WTC11 (cell line): Measurements from ENCODE around the gene CCDC149. TPM values are rescaled to one million over a fixed set of nuclear protein-coding genes. Genes with fewer than 3 reads are reported as not detected.

Source experiments
- ATAC-seq: fragments of 200-7000 bp; cut with Tn5 transposase; 2 replicates; pipeline ENCODE4 v1.10.0; 2021; ENCODE audit warnings: mild to moderate bottlenecking, moderate library complexity
- CTCF ChIA-PET: fragments of 300-600 bp; sonication (Branson Sonifier 250); formaldehyde crosslinking; loops from one replicate; lab custom pipeline; 2021; ENCODE audit warnings: antibody characterized with exemption; lab: Charles Lee
- POLR2A ChIA-PET: fragments of 350-600 bp; sonication (Branson Sonifier 250); formaldehyde crosslinking; loops from one replicate; lab custom pipeline; 2021; ENCODE audit warnings: antibody characterized with exemption; lab: Charles Lee
- DNase-seq: peaks from one replicate; pipeline ENCODE4 v3.0.0; 2021; ENCODE audit warnings: low spot score
- H3K27ac Mint-ChIP-seq: 2 replicates; pipeline ENCODE4 v1.8.0; 2021; ENCODE audit warnings: mixed read lengths
- H3K27me3 Mint-ChIP-seq: 2 replicates; pipeline ENCODE4 v1.8.0; 2021; ENCODE audit warnings: low read depth, mild to moderate bottlenecking, moderate library complexity, mixed read lengths
- H3K36me3 Mint-ChIP-seq: 2 replicates; pipeline ENCODE4 v1.8.0; 2021; ENCODE audit warnings: mixed read lengths
- H3K4me1 Mint-ChIP-seq: 2 replicates; pipeline ENCODE4 v1.8.0; 2022; ENCODE audit warnings: mixed read lengths
- H3K4me3 Mint-ChIP-seq: 2 replicates; pipeline ENCODE4 v1.8.0; 2021; ENCODE audit warnings: mild to moderate bottlenecking, moderate library complexity, mixed read lengths
- H3K9me3 Mint-ChIP-seq: 2 replicates; pipeline ENCODE4 v1.8.0; 2021; ENCODE audit warnings: mixed read lengths
- ATF1 ChIP-seq: sonication (generic); formaldehyde crosslinking; IDR thresholded peaks from 2 replicates; pipeline ENCODE4 v1.8.1; 2023; ENCODE audit warnings: mild to moderate bottlenecking, moderate library complexity, missing genetic modification reagents
- CREM ChIP-seq: sonication (generic); formaldehyde crosslinking; IDR thresholded peaks from 2 replicates; pipeline ENCODE4 v1.8.1; 2022; ENCODE audit warnings: mild to moderate bottlenecking, missing genetic modification reagents, moderate library complexity
- EMX1 ChIP-seq: fragments of 250-450 bp; sonication (Bioruptor Pico); IDR thresholded peaks from 2 replicates; pipeline ENCODE4 v1.8.0; 2021; ENCODE audit warnings: mild to moderate bottlenecking
- GRHL2 ChIP-seq: fragments of 250-450 bp; sonication (Bioruptor Pico); IDR thresholded peaks from 2 replicates; pipeline ENCODE4 v1.8.0; 2022; ENCODE audit warnings: mild to moderate bottlenecking, moderate library complexity; ENCODE audit not compliant: insufficient replicate concordance, severe bottlenecking
- NR2C2 ChIP-seq: sonication (generic); formaldehyde crosslinking; IDR thresholded peaks from 2 replicates; pipeline ENCODE4 v1.8.0; 2022; ENCODE audit warnings: mild to moderate bottlenecking, missing genetic modification reagents
- NR3C1 ChIP-seq: sonication (generic); formaldehyde crosslinking; conservative IDR thresholded peaks from 2 replicates; pipeline ENCODE4 v1.8.1; 2023; ENCODE audit warnings: low read depth, mild to moderate bottlenecking, missing genetic modification reagents
- RORB ChIP-seq: fragments of 250-450 bp; sonication (Bioruptor Pico); IDR thresholded peaks from 2 replicates; pipeline ENCODE4 v1.9.0; 2021; ENCODE audit warnings: mild to moderate bottlenecking
- total RNA-seq: library from RNA; stranded (reverse); gene quantifications from 3 replicates; pipeline ENCODE4 v1.2.3, GENCODE V29; 2021
- TF ChIP-seq, protein P1 (sequence below): sonication (generic); formaldehyde crosslinking; IDR thresholded peaks from 2 replicates; pipeline ENCODE4 v1.8.0; 2022; ENCODE audit warnings: mild to moderate bottlenecking, missing genetic modification reagents
- TF ChIP-seq, protein P2 (sequence below): sonication (generic); formaldehyde crosslinking; IDR thresholded peaks from 2 replicates; pipeline ENCODE4 v1.8.0; 2023; ENCODE audit warnings: missing genetic modification reagents
- TF ChIP-seq, protein P3 (sequence below): sonication (generic); formaldehyde crosslinking; IDR thresholded peaks from 2 replicates; pipeline ENCODE4 v1.8.0; 2022; ENCODE audit warnings: mild to moderate bottlenecking, missing genetic modification reagents
- TF ChIP-seq, protein P4 (sequence below): sonication (generic); formaldehyde crosslinking; IDR thresholded peaks from 2 replicates; pipeline ENCODE4 v1.8.0; 2023; ENCODE audit warnings: missing genetic modification reagents, mild to moderate bottlenecking, borderline replicate concordance
- TF ChIP-seq, protein P5 (sequence below): sonication (generic); formaldehyde crosslinking; IDR thresholded peaks from 2 replicates; pipeline ENCODE4 v1.8.1; 2023; ENCODE audit warnings: mild to moderate bottlenecking, missing genetic modification reagents, moderate library complexity
- TF ChIP-seq, protein P6 (sequence below): sonication (generic); formaldehyde crosslinking; IDR thresholded peaks from 2 replicates; pipeline ENCODE4 v1.8.0; 2022; ENCODE audit warnings: mild to moderate bottlenecking, missing genetic modification reagents
- TF ChIP-seq, protein P7 (sequence below): sonication (generic); formaldehyde crosslinking; IDR thresholded peaks from 2 replicates; pipeline ENCODE4 v1.8.0; 2023; ENCODE audit warnings: mild to moderate bottlenecking, missing genetic modification reagents
- TF ChIP-seq, protein P8 (sequence below): sonication (generic); formaldehyde crosslinking; IDR thresholded peaks from 2 replicates; pipeline ENCODE4 v1.8.1; 2023; ENCODE audit warnings: mild to moderate bottlenecking, missing genetic modification reagents, moderate library complexity

CCDC149 gene
- total RNA-seq, 1 experiment from 2014 or later = 3.9 TPM

DNA sequence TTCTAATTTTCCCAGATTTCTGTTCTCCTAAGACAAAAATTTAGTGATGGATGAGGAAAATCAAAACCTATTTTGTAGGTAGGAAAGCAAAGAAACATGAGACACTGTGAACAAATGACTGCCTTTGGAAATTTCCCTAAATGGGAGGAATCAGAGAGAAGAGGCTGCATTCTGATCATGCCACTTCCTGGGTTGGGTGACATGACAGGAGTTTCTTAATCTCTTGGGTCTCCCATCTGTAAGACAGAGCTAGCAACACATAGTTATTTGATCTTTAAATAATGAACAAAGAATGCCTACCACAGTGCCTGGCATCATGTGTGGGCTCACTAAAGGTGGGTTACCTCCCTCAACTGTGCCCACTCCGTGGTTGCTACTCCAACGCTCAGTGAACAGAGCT, 57.1 kb downstream of the CCDC149 start:
- TF ChIP-seq, protein P1, sequence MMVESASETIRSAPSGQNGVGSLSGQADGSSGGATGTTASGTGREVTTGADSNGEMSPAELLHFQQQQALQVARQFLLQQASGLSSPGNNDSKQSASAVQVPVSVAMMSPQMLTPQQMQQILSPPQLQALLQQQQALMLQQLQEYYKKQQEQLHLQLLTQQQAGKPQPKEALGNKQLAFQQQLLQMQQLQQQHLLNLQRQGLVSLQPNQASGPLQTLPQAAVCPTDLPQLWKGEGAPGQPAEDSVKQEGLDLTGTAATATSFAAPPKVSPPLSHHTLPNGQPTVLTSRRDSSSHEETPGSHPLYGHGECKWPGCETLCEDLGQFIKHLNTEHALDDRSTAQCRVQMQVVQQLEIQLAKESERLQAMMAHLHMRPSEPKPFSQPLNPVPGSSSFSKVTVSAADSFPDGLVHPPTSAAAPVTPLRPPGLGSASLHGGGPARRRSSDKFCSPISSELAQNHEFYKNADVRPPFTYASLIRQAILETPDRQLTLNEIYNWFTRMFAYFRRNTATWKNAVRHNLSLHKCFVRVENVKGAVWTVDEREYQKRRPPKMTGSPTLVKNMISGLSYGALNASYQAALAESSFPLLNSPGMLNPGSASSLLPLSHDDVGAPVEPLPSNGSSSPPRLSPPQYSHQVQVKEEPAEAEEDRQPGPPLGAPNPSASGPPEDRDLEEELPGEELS (CRISPR knock-in tag) = no peak
- TF ChIP-seq NR3C1 (CRISPR knock-in tag) = no peak
- no peak for TF ChIP-seq RORB (CRISPR knock-in tag)
- TF ChIP-seq, protein P2, sequence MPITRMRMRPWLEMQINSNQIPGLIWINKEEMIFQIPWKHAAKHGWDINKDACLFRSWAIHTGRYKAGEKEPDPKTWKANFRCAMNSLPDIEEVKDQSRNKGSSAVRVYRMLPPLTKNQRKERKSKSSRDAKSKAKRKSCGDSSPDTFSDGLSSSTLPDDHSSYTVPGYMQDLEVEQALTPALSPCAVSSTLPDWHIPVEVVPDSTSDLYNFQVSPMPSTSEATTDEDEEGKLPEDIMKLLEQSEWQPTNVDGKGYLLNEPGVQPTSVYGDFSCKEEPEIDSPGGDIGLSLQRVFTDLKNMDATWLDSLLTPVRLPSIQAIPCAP (CRISPR knock-in tag) = no peak
- TF ChIP-seq, protein P3, sequence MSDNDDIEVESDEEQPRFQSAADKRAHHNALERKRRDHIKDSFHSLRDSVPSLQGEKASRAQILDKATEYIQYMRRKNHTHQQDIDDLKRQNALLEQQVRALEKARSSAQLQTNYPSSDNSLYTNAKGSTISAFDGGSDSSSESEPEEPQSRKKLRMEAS (CRISPR knock-in tag) = no peak
- TF ChIP-seq, protein P4, sequence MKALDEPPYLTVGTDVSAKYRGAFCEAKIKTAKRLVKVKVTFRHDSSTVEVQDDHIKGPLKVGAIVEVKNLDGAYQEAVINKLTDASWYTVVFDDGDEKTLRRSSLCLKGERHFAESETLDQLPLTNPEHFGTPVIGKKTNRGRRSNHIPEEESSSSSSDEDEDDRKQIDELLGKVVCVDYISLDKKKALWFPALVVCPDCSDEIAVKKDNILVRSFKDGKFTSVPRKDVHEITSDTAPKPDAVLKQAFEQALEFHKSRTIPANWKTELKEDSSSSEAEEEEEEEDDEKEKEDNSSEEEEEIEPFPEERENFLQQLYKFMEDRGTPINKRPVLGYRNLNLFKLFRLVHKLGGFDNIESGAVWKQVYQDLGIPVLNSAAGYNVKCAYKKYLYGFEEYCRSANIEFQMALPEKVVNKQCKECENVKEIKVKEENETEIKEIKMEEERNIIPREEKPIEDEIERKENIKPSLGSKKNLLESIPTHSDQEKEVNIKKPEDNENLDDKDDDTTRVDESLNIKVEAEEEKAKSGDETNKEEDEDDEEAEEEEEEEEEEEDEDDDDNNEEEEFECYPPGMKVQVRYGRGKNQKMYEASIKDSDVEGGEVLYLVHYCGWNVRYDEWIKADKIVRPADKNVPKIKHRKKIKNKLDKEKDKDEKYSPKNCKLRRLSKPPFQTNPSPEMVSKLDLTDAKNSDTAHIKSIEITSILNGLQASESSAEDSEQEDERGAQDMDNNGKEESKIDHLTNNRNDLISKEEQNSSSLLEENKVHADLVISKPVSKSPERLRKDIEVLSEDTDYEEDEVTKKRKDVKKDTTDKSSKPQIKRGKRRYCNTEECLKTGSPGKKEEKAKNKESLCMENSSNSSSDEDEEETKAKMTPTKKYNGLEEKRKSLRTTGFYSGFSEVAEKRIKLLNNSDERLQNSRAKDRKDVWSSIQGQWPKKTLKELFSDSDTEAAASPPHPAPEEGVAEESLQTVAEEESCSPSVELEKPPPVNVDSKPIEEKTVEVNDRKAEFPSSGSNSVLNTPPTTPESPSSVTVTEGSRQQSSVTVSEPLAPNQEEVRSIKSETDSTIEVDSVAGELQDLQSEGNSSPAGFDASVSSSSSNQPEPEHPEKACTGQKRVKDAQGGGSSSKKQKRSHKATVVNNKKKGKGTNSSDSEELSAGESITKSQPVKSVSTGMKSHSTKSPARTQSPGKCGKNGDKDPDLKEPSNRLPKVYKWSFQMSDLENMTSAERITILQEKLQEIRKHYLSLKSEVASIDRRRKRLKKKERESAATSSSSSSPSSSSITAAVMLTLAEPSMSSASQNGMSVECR (CRISPR knock-in tag) = no peak
- TF ChIP-seq EMX1 (CRISPR knock-in tag) = no peak
- CTCF ChIA-PET = interaction anchor here (0.5 to 1.1 kb wide), 2 partner anchors 120 to 186 kb away, joined by 3 read pairs; no protein-coding TSS in a partner anchor
- POLR2A ChIA-PET = no interaction called here

DNA sequence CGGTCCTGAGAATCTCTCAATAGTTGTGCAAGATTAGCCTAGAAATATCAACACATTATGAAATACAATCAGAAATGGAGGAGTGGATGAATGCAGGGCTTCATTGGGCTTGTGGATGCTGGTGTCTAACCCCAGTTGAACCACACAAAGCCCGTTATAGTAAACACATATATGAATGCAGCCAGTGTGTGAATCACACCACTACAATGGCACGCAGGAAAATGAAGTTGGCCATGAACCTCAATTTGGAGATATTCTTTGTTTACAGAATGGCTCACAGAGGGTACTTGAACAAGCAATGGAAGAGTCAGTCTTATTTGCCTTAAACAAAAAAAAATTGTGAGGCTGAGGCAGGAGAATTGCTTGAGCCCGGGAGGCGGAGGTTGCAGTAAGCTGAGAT, 59.7 kb downstream of the CCDC149 start:
- Mint-ChIP-seq H3K36me3 (no peaks in the 10 kb centered on the region), H3K4me3 (no peak overlapping the region), H3K9me3 (no peaks in the 10 kb centered on the region), H3K27ac (no peak overlapping the region), H3K4me1 (peaks cover 20% of the 10 kb centered on the region; the same call in 1 of the 2 replicates), H3K27me3 (no peaks in the 10 kb centered on the region; the same call in 1 of the 2 replicates)
- ChIA-PET CTCF (no interaction called here), POLR2A (interaction anchor here (0.7 kb wide), 1 partner anchor 110 kb away, joined by 3 read pairs; no protein-coding TSS in a partner anchor)
- TF ChIP-seq, protein P5, sequence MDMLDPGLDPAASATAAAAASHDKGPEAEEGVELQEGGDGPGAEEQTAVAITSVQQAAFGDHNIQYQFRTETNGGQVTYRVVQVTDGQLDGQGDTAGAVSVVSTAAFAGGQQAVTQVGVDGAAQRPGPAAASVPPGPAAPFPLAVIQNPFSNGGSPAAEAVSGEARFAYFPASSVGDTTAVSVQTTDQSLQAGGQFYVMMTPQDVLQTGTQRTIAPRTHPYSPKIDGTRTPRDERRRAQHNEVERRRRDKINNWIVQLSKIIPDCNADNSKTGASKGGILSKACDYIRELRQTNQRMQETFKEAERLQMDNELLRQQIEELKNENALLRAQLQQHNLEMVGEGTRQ (CRISPR knock-in tag) = no peak
- TF ChIP-seq, protein P6, sequence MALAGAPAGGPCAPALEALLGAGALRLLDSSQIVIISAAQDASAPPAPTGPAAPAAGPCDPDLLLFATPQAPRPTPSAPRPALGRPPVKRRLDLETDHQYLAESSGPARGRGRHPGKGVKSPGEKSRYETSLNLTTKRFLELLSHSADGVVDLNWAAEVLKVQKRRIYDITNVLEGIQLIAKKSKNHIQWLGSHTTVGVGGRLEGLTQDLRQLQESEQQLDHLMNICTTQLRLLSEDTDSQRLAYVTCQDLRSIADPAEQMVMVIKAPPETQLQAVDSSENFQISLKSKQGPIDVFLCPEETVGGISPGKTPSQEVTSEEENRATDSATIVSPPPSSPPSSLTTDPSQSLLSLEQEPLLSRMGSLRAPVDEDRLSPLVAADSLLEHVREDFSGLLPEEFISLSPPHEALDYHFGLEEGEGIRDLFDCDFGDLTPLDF (CRISPR knock-in tag) = no peak
- TF ChIP-seq ATF1 (CRISPR knock-in tag) (no peak), GRHL2 (CRISPR knock-in tag) (no peak), NR2C2 (no peak), CREM (no peak)
- TF ChIP-seq, protein P7, sequence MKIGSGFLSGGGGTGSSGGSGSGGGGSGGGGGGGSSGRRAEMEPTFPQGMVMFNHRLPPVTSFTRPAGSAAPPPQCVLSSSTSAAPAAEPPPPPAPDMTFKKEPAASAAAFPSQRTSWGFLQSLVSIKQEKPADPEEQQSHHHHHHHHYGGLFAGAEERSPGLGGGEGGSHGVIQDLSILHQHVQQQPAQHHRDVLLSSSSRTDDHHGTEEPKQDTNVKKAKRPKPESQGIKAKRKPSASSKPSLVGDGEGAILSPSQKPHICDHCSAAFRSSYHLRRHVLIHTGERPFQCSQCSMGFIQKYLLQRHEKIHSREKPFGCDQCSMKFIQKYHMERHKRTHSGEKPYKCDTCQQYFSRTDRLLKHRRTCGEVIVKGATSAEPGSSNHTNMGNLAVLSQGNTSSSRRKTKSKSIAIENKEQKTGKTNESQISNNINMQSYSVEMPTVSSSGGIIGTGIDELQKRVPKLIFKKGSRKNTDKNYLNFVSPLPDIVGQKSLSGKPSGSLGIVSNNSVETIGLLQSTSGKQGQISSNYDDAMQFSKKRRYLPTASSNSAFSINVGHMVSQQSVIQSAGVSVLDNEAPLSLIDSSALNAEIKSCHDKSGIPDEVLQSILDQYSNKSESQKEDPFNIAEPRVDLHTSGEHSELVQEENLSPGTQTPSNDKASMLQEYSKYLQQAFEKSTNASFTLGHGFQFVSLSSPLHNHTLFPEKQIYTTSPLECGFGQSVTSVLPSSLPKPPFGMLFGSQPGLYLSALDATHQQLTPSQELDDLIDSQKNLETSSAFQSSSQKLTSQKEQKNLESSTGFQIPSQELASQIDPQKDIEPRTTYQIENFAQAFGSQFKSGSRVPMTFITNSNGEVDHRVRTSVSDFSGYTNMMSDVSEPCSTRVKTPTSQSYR (CRISPR knock-in tag) = no peak
- TF ChIP-seq, protein P8, sequence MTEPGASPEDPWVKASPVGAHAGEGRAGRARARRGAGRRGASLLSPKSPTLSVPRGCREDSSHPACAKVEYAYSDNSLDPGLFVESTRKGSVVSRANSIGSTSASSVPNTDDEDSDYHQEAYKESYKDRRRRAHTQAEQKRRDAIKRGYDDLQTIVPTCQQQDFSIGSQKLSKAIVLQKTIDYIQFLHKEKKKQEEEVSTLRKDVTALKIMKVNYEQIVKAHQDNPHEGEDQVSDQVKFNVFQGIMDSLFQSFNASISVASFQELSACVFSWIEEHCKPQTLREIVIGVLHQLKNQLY (CRISPR knock-in tag) = no peak
- no peak for ATAC-seq
- no peak for DNase-seq

More for the DNA sequence above, 57.1 kb downstream of the CCDC149 start:
- Mint-ChIP-seq H3K9me3 (peaks cover 7% of the 10 kb centered on the region; the same call in 1 of the 2 replicates), H3K27me3 (no peaks in the 10 kb centered on the region; the same call in 1 of the 2 replicates), H3K4me3 (no peak overlapping the region), H3K36me3 (no peaks in the 10 kb centered on the region), H3K27ac (no peak overlapping the region), H3K4me1 (peaks cover 12% of the 10 kb centered on the region; the same call in 1 of the 2 replicates)
- ATAC-seq (no peak), DNase-seq (no peak)
